ENCODE data around the gene CHD2. TPM values are rescaled to one million over a fixed set of nuclear protein-coding genes. Genes with fewer than 3 reads are reported as not detected.
A peak's percentile ranks its signal among the peaks of the same experiment; 100 is the strongest.

The CHD2 gene
- total RNA-seq, 4 donors from 2014 or later: 26.9 to 55.5 (median 33.7) TPM

- intact Hi-C loops (cut with DNase I; ENCODE audit: low total_unique reads) (no loop called here), in situ Hi-C loops (cut with MboI; ENCODE audit: low sequenced_read_pairs in 4 of 4) (loop anchor here in 2 of 4 donors (10.0 to 25.0 kb wide), 2 partner anchors 258 to 924 kb away; no protein-coding TSS in a partner anchor)
- ATAC-seq (peak; percentile 1 to 19), DNase-seq (peak in 1 of 2 donors; percentile 54)
- Histone ChIP-seq H3K4me3 (peak overlapping the region; percentile 24 to 28 (median 26)), H3K27ac (peak overlapping the region; percentile 94 to 98 (median 96)), H3K4me1 (peaks cover 91 to 95% of the 10 kb centered on the region in 2 donors), H3K36me3 (no peaks in the 10 kb centered on the region), H3K9me3 (no peaks in the 10 kb centered on the region), H3K27me3 (no peaks in the 10 kb centered on the region)
- TF ChIP-seq POLR2A (IDR thresholded peaks at IDR 0.05) (peak in 1 of 2 donors; percentile 8), CTCF (IDR thresholded peaks at IDR 0.05 in 4 of 5, conservative IDR thresholded peaks at IDR 0.05 in 1 of 5) (no peak)
These were observed 163.1 kb downstream of the CHD2 start for GRCh38 chr15:93063262-93063671.

- Histone ChIP-seq H3K36me3 (no peaks in the 10 kb centered on the region), H3K4me3 (peak overlapping the region; percentile 24 to 28 (median 26)), H3K4me1 (peaks cover 94 to 95% of the 10 kb centered on the region in 2 donors), H3K27ac (peak overlapping the region; percentile 94 to 98 (median 96)), H3K27me3 (no peaks in the 10 kb centered on the region), H3K9me3 (no peaks in the 10 kb centered on the region)
- in situ Hi-C loops (cut with MboI; ENCODE audit: low sequenced_read_pairs in 4 of 4) (loop anchor here in 2 of 4 donors (10.0 to 25.0 kb wide), 2 partner anchors 259 to 923 kb away; no protein-coding TSS in a partner anchor), intact Hi-C loops (cut with DNase I; ENCODE audit: low total_unique reads) (no loop called here)
- TF ChIP-seq POLR2A (IDR thresholded peaks at IDR 0.05) (peak; percentile 49 to 57), CTCF (IDR thresholded peaks at IDR 0.05 in 4 of 5, conservative IDR thresholded peaks at IDR 0.05 in 1 of 5) (no peak)
- ATAC-seq (peak; percentile 27 to 54), DNase-seq (peak; percentile 56 to 91)
These were observed 163.9 kb downstream of the CHD2 start for GRCh38 chr15:93063796-93064690.

GRCh38 chr15:93065641-93066045, 165.5 kb downstream of the CHD2 start:
- Histone ChIP-seq H3K36me3 (no peaks in the 10 kb centered on the region), H3K4me1 (peaks cover 94% of the 10 kb centered on the region in 2 donors), H3K27ac (peak overlapping the region; percentile 94 to 98 (median 96)), H3K9me3 (no peaks in the 10 kb centered on the region), H3K27me3 (no peaks in the 10 kb centered on the region), H3K4me3 (peak overlapping the region in 1 of 4 donors; percentile 15)
- DNase-seq: no peak
- no peak for ATAC-seq
- in situ Hi-C loops (cut with MboI; ENCODE audit: low sequenced_read_pairs in 4 of 4): loop anchor here in 2 of 4 donors (10.0 to 25.0 kb wide), 2 partner anchors 261 to 922 kb away; no protein-coding TSS in a partner anchor
- no peak for TF ChIP-seq POLR2A (IDR thresholded peaks at IDR 0.05)
- no peak for TF ChIP-seq CTCF (IDR thresholded peaks at IDR 0.05 in 4 of 5, conservative IDR thresholded peaks at IDR 0.05 in 1 of 5)
- intact Hi-C loops (cut with DNase I; ENCODE audit: low total_unique reads): loop anchor here (2.0 to 5.0 kb wide), 2 partner anchors 37 to 158 kb away; no protein-coding TSS in a partner anchor

GRCh38 chr15:93066224-93066681, 166.1 kb downstream of the CHD2 start:
- peak; percentile 20 to 41 for ATAC-seq
- peaks cover 94% of the 10 kb centered on the region in 2 donors for H3K4me1 ChIP-seq
- H3K27ac ChIP-seq: peak overlapping the region; percentile 94 to 98 (median 96)
- H3K9me3 ChIP-seq: no peaks in the 10 kb centered on the region
- no peaks in the 10 kb centered on the region for H3K36me3 ChIP-seq
- peak; percentile 59 to 76 for DNase-seq
- no peaks in the 10 kb centered on the region for H3K27me3 ChIP-seq
- in situ Hi-C loops (cut with MboI; ENCODE audit: low sequenced_read_pairs in 4 of 4): loop anchor here in 2 of 4 donors (10.0 to 25.0 kb wide), 2 partner anchors 261 to 921 kb away; no protein-coding TSS in a partner anchor
- TF ChIP-seq POLR2A (IDR thresholded peaks at IDR 0.05) (peak; percentile 28 to 41), CTCF (IDR thresholded peaks at IDR 0.05 in 4 of 5, conservative IDR thresholded peaks at IDR 0.05 in 1 of 5) (no peak)
- intact Hi-C loops (cut with DNase I; ENCODE audit: low total_unique reads): loop anchor here (2.0 to 5.0 kb wide), 2 partner anchors 37 to 159 kb away; no protein-coding TSS in a partner anchor
- H3K4me3 ChIP-seq: peak overlapping the region in 3 of 4 donors; percentile 3 to 15 (median 15)
